NOMO-1 treated with dmso at 0.1 percent for 144 hours (cell line): ENCODE data around the gene PLXNA4.

Experiments
- DNase-seq: peaks from one replicate; lab custom pipeline; 2025; ENCODE audit not compliant: unreplicated experiment; lab: John Stamatoyannopoulos, UW

PLXNA4 gene

DNA sequence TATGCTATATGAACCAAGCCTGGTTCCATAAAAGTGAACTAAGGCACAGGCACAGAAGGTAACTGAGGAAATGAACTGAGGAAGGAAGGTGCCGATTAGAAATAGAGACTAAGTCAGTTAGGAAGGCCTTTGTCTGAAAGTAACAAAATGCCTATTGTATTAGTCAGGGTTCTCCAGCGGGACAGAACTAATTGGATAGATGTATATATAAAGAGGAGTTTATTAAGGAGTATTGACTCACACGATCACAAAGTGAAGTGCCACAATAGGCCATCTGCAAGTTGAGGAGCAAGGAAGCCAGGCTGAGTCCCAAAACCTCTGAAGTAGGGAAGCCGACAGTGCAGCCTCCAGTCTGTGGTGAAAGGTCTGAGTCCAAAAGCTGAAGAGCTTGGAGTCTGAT is 13.9 kb upstream of the PLXNA4 start:
- DNase-seq, result no peak

DNA sequence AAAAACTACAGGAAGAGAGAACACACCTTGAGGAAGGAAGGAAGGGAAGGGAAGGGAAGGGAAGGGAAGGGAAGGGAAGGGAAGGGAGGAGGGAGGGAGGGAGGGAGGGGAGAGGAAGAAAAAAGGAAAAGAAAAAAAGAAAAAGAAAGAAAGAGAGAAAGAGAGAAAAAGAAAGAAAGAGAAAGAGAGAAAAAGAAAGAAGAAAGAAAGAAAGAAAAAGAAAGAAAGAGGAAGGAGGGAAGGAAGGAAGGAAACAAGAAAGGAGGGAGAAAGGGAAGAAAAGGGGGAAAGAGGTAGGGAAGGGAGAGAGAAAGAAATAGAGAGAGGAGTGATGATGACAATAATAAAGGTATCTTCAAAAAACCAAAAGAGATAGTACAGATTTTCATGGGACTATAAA is 12.3 kb upstream of the PLXNA4 start:
- no peak for DNase-seq

DNA sequence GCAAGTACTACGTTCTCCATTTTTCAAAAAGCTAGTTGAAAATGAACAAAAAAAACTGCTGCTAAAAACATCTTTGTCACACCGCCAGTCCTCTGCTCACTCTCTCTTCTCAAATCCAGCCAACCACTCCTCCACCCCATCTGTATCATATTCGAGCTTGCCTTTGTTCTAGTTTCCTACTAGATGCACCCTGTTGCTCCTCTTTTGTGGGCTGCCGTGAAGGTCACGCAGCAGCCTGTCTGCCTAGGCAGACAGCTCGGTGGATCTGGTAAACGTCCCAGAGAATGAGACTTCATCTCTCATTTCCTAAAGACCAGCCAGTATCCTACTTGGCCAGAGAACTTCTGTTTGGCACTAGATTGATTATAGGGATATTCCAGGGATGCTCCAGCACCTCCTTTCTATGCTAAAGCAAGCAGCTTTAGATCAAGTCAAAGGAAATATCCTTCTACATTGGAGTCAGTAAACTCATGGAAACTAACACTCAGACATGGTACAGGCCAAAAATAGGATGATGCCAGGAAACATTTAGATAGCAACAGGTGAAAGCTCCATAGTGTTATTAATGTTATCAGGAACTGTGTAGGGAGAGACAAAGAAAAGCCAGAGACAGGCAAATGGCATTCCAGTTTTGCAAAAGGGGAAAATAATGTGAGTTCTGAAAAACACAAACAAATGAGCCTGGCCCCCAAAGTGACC is 8.7 kb upstream of the PLXNA4 start:
- no peak for DNase-seq

DNA sequence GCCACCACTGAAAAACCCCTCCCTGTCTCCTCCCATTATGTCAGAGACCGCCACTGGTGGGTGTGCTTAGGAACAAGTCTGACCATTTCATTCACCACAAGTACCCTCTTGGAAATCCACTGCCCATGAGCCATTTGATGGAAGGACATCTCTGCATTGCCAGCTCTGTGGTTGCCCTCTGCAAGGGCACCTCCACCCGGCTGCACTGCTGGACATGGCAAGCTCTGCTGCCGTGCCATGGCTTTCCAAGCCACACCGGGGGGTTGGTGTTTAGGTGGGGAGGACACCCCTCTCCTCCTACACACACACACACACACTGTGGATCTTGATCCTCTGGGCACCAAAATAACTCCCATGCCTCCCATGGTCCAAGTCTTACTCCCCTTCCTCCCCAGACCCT is 5.2 kb upstream of the PLXNA4 start:
- DNase-seq, result no peak

DNA sequence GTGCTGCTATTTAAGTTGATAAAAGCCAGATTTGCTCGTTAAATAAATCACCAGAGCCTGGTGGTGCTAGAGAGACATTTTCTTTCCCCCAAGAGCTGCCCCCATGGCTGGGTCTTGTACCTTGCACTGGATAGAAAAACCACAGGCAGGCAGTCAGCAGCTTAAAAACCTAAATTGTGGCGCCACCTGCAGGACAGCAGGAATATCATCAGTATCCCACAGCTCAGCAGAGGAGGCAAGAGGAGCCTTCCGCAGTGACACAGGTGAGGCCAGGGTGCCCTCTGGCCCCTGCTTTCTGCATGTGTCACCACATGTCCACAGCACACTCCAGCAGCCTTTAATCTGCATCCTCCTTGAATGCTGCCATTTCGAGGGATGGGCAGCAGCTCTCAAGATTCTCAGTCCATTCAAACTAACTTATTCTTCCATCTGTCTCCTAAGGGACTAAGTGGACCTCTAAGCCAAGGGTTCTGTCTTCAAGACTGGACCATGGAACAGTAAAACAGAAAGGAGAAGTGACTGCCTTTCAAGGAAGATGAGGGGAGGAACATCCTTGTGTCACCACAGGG is 4.5 kb upstream of the PLXNA4 start:
- DNase-seq, result no peak

DNA sequence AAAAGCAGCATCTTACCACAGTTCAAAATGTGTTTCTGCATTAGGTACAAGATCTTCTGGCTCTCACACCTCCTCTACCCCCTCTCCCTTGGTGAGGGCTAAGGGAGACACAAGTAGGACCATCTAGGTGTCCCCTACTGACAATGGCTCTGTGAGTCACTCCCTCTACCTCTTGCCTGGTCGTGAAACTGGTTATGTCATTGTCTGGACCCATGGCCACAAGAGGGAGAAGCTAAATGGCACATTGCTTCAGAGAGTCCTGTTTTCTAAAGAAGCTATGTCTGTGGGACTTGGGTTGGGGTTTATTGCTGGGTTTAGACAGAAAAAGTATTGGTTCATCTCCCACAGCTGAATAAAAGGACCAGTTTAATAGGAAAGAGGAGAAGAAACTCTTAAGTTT is 4.0 kb upstream of the PLXNA4 start:
- no peak for DNase-seq

DNA sequence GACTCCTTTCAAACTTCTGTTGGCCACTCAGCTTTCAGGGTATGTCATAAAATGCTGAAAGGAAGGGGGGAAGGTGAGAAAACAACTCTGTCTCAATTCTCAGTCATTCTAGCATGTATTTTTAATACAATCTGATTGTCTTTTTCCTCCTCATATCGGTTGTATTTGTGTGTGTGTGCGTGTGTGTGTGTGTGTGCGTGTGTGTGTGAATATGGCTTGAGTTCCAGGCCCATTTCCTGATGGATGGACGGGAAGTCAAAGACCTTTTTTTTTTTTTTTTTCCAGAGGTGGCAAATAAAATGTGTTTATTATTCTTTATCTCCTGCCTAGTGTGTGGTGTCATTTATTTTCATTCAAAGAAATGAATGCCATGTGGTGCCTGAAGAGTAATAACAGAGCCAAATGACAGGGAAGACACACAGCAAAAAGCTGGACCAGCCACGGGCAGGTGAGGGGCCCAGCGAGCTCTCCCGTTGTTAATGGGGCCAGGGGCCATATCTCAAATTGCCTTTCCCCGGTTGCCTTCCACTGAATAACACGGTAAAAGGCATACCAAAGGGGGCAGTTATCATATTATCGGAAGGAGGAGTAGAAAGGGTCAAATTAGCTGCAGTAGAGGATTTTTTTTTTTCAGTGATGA is 3.1 kb upstream of the PLXNA4 start:
- DNase-seq, result no peak

DNA sequence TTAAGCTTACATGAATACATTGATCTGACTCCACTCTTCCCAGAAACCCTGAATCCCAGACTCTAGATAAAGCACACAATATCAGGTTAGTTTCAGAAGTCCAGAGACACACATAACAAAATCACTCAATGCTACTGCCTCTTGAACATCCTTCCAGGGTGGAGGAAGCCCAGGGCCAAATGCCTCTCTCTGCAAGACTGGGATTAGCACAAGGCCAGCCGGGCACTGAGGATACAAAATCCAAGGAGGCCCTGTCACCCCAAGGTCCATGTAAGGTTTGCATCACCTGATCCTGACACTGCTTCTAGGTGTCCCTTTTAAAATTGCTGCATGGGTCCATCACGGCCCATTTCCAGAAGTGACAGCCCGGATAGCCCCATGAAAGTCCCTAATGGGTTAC is 2.6 kb upstream of the PLXNA4 start:
- no peak for DNase-seq

DNA sequence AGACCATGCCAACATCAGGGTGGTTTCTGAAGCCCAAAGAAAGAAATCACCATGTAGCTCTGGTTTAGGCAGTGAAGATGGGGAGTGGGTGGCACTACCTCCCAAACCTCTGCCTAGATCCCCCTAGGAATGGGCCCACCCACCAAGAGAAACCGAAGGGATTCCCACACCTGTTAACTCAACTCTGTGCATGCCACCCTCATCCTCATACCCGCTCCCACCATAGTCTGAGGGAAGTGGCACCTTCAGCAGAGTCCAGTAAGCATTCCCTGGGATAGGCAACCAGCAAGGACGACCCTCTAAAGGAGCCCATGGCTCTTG is 1.7 kb upstream of the PLXNA4 start:
- no peak for DNase-seq

DNA sequence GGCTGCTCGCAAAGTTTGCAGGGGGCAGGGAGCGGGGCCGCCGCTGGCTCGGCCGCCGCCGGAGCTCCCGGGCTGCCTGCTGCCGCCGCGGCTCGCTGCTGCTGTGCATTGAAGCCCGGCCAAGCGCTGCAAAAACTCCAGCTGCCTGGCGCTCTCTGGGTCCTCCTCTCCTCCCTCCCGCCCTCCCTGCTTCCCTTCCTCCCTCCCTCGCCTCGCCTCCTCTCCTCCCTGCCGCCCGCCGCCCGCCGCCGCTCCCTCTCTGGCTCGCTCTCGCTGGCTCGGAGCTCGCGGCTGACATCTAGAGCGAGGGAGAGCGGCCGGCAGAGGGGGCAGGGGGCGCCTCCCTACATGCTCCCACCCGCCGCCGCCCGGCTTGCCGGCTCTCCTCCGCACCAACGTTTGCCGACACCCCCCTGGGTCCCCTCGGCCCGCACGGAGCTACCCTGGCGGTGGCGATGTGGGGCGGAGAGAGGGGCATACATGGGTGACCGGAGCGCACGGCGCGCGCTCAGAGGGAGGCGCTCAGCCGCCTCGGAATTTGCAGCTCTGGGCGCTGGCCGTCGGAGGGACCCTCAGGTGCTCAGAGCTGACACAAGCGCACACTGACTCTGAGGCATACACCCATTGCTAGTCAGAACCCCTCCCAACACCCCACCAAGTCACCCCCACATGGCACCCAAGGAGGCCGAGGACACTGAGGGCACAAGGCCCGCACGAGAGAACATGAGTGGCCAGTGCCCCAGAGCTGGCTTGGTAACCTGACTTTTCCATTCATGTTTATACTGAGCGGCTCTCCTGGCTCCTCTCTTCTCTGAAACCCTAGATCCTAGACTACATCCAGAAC is 1.2 kb upstream of the PLXNA4 start:
- no peak for DNase-seq

DNA sequence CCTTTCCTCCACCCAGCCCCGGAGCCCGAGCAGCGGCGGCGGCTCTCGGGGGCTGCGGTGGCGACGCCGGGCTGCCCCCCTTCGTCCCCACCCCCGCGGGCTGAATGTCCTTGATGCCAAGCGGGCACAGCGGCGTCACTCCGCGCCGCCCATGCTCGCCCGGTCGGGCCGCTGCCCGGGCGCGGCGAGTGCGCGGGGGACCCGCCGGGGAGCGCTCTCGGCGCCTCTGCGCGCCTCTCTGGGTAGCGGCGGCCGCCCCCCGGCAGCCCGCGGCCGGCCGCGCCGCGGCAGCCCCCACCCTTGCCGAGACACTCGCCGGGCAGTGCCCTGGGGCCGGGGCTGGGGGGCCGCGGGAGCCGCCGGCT is 433 bp upstream of the PLXNA4 start:
- no peak for DNase-seq

DNA sequence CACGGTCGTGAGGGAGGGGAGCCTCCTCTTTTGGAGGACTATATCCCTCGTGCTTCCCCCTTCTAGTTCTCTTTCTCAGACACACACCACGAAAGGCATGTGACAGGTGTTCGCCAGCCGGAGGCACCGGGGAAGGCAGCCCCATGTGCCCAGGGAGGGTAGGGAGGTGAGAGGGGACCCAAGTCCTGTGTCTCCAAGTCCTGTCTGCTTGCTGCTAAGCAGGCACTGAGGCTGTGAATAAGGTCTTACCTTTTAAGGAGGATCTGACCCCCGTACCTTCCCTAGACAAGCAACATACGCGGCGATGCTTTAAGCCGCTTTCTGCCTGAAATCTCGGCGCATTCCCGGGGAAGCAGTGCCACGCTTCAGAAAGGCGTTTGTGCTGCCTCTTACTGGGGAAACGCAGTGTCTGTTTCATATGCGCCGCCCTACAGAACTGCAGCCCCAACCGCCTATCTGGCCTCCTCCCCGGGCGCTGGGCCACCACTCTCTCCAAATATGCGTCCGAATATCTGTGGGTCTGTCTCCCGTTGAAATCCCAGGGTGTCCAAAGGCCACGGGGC is 770 bp downstream of the PLXNA4 start:
- no peak for DNase-seq

DNA sequence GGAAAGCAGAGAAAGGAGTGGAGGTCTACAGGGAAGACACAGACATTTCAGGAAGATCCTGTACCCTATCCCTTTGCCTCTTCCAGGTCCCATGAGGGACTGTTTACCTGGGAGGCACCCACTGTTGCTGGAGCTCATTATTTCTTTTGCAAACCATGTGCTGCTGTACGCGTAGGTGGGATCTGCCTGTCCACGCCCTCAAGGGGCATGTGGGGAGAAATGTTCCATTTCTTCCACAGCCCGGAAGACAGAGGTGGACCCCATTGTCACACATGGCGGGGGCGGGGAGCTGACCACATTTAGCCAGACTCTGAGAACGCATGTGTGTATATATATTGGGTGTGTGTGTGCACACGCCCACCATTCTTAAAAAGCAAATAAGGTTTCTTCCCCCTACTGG is 2.0 kb downstream of the PLXNA4 start:
- no peak for DNase-seq

DNA sequence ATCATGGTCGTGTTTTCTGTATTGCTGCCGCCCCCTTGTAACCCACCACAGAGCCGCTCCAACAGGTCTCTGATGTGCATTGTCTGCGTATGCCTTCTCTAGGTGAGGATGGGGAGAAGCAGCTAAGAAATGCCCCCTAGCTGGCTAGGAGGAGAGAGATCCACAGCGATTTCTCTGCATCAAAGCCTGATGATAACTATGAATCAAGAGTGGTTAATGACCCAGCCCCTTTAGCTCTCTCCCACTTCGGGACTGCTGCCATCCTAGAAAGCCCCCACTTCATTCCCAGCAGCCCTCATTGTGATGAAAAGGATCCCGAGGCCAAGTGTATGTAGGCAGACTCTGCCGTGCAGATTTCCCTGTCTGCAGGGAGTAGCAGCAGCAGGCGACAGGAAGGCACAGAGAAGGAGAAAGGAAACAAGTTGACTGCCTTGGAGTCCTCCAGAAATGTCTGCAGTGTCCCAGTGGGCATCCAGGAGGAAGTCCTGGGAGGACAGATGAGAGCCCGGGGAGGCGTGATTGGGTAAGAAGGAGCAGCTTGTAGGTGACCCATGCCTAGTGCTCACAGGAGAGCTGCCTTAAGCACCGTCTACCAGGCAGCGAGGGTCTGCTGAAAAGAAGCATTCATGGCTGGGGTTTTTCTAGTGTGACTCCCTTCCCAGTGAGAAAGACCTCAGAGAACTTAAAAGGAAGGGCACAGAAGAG is 2.9 kb downstream of the PLXNA4 start:
- DNase-seq, result no peak

DNA sequence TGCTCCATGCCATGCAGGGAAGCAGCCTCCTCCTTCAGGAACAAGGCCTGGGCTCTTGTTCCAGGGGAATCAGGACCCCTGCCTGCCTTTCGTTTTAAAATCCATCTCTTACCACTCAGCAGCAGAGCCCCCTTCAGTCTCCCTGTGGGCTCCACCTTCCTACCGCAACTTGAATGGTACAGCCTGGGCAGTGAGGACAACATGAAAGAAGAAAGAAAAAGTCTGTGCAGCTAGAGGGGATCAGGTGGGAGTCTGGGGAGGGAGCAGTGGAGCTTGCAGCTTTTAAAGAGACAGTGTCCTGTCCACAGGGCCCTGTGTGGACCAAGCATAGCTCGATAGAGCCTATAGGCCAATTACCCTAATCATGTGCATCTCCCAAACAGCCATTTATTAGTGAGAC is 3.7 kb downstream of the PLXNA4 start:
- DNase-seq, result no peak

DNA sequence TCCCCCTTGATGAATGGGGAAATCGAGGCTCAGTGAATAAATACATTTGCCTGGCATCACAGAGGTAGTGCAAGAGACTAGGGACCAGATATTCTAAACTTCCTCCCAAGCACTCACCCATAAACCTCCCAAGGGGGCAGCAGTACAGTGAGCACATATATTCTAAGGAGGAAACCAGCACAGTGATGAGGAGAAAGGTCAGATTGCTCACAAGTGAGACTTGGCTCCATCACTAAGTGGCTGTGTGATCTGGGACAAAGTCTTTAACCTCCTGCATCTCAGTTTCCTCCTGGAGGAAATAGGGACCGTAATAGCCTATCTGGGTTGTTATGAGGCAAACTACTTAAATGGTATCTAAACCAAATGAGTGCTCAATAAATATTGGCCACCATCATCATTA is 4.3 kb downstream of the PLXNA4 start:
- no peak for DNase-seq

DNA sequence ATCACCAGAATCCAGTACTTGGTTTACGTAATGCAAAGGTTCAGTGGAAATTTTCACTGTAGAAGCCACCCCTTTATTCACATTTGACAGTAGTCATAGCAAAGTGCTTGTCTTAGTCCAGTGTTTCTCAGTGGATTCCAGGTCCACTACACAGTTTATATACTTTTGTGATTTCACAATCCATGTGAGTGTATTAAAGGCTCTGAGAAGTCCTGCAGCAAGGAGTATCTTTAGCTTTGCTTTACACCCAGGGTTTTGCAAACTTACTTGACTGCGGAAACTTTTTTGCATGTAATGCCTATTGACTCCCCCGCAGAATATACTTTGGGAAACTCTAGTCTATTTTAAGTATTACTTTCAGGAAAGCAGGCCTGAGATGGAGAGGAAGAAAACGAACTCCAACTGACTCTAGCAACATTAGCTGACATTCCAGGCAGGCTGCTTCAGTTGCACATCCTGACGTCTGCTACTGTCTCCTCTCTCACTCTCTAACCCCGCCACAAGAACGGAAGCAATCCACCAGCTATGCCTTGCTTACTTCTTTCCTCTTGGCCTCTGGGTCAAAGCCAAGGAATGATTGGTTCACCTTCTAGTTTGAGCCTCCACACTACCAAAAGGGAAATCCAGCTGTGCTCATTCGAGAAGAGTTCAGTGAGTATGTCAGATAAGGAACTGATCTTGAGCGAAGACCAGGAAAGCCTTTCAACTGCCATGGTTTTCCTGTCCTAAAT is 6.2 kb downstream of the PLXNA4 start:
- DNase-seq, result no peak

DNA sequence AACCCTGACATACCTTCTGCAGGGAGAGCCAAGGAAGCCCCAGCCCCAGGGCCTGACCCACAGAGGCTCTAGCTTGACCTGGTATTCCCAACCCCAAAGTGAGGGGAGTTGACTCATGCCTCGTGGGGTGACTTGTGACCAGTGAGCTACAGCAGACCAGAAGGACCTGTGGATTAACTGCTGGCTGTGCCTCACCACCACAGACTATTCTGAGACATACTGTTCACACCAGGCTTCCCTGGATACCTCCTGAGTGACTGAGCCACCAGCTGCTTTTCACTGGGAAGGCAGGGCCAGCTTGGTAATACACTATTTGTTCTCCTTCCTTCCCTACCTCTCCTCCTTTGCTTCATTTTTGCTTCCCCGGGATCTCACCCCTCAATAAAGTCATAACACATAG is 7.3 kb downstream of the PLXNA4 start:
- no peak for DNase-seq

DNA sequence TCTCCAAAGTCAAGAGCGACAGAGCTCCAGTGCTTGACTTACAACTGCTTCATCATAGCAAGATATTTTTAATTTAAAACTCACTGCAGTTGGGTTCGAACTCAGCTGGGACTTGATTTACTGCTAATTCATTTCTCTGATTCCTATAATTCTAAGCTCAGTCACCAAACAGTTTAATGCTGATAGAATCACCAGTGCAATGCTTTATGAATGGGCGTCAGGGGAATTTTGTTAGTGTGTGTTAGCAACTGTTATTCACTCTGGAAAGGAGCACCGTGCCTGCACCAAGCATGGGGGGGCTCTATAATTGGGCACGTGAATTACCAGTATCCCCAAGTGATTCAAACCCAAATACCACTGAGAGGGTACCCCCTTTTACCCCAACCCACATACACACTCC is 10.4 kb downstream of the PLXNA4 start:
- DNase-seq, result no peak

DNA sequence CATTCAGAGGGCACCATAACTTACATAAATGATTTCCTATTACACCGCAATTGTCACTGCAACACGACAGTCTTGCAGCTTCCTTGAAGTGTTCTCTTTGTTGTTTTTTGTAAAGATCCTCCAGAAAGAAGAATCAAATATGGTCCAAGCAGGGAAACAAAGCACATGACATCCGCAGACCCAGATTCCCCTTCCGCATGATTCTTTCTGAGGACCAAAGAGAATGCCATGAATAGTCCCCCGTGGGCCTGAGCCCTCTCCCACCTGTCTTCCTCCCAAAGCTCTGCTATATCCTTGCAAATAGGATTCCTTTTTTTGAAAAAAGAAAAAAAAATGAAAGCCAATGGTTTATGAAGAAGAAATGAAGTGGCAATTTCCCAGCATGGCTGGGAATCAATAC is 10.8 kb downstream of the PLXNA4 start:
- DNase-seq, result no peak

DNA sequence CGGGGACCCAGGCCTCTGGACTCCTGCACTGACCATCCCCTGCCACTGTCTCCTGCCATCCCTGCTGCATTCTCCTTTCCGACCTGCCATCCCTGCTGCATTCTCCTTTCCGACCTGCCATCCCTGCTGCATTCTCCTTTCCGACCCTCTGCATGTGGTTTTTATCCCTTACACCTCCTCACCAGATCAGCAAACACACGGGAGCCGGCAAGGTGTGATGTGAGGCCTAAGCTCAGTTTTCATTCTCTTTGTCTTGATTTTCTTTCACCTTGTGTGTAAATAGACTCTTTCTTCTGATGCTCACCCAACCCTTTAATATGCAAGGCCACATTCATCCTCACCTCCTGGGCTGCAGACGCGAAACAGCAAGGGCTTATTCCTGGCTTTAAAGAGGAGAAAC is 11.4 kb downstream of the PLXNA4 start:
- DNase-seq, result no peak
